NCI-H2196 treated with DMSO at 0.1 percent for 48 hours (cell line): ENCODE data around the gene NARS2.

ENCODE experiments used
- DNase-seq: peaks from one replicate; lab custom pipeline; 2025; ENCODE audit not compliant: unreplicated experiment; lab: John Stamatoyannopoulos, UW

Gene NARS2

DNA sequence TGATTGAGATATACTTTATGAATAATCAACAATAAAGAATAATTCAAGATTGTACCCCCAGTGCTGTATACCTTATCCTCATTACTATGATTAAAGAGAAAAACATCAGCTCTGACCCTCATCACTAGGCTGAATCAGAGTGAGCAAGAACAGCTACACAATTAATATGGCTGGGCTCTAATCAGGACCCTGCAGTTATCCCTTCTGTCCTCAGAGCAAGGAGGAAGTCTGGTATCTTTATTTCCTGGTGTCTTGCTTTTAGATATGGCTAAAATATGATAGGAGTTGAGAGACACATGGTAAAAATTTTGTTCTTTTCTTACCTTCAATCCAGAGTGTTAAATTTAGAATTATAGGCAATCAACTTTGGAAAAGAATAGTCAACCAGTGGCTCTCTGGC is 128.5 kb downstream of the NARS2 start:
- DNase-seq, result no peak

- DNase-seq, result no peak
These were observed 129.9 kb downstream of the NARS2 start for GRCh38 chr11:78444726-78445125.

DNA sequence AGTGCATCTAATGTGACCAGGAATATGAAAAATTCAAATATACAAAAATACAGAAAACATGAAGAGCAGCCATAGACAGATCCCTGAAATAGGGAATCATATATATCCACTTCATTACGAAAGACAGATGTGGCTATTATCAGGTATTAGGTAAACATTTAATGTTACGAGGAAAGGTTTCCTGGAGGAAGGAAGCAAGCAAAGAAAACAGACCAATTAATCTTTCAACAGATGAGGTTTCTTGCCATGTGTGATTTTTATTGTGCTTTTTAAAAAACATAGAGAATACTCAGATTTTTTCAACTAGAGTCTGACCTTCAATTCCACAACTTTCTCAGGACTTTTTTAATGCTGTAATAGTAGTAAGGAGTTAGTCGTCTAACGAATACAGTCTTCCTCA is 132.7 kb downstream of the NARS2 start:
- no peak for DNase-seq

DNA sequence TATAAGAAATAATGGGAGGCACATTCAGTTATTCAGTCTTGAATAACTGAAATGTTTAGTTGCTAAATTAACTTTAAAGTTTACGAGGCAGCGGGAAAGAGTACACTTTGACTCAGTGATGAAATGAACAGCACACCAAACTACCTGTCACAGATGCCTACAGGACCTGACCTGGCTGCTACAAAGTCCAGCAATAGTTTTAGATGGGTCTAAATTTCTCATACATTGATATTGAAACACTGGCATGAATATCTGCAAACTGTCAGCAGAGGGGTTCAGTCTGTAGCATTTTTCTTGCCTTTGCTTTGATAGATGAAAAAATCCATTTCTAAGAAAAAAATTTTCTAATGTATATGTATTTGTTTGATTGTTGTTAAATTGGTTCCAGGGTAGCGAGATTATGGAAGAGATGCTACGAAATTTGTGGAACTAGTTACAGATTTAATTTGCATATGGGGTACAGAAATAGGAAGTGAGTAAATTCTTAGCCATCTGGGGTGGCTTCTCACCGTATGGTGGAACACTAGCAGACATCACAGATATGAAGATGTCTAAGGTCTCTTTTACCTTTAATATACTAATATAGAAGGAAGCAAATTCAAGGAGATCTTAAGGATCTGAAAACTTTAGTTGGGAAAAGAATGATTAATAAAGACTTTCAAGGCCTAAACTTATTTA is 136.2 kb downstream of the NARS2 start:
- DNase-seq, result no peak

DNA sequence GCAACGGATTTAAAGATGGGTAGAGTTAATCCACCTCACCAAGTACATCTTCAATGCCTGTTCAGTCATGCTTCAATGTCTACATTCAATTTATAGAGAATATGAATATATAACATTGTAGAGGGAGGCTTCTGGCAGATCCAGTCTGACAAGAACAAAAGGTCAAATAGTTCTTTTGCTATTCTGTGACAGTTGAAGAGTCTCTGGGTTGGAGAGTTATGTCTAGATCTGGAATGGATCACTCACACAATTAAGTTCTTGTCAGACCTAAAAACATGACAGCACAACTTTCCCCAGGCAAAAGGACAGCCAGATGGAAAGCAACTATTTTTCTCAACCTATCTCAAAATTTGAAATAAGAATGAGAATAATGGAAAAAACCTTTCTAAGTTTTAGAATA is 141.7 kb downstream of the NARS2 start:
- DNase-seq, result no peak

GRCh38 chr11:78432058-78432515 is 142.6 kb downstream of the NARS2 start:
- DNase-seq, result no peak

DNA sequence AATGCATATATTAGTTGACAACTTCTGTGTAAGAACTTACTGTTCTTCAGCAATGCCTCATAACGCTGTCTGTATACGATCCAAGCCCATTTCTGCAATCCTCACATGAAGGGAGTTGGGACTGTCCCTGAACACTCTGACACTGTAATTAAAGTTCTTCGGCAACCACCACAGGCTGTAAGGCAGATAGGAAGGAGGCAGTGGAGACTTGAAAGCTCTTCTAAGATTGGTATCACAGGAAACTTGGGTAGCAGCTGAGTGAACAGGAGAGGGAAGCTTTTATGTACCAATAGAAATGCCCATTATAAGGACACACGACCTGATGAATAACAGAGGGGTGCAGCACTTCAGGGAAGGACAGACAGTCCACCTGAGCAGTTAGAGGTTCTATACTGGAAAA is 145.0 kb downstream of the NARS2 start:
- no peak for DNase-seq

DNA sequence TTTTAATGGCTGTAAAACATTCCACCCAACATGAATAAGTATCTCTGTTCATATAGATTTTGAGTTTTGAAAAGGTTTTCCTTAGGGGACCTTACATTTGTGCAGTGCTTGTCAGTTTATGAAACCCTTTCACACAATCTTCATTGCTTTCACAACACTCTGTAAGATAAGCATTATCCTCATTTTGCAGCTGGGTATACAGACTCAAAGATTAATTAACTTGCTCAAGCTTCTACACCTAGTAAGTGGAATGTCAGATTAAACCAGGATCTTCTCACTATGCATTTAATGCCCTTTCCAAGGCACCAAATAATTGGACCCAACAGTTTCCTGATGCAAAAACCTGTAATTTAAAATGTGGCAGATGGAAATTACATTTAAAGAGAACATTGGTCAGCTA is 145.5 kb downstream of the NARS2 start:
- no peak for DNase-seq

- no peak for DNase-seq
These were observed 145.9 kb downstream of the NARS2 start for GRCh38 chr11:78428773-78429172.

- no peak for DNase-seq
These were observed 146.4 kb downstream of the NARS2 start for GRCh38 chr11:78428266-78428636.

DNA sequence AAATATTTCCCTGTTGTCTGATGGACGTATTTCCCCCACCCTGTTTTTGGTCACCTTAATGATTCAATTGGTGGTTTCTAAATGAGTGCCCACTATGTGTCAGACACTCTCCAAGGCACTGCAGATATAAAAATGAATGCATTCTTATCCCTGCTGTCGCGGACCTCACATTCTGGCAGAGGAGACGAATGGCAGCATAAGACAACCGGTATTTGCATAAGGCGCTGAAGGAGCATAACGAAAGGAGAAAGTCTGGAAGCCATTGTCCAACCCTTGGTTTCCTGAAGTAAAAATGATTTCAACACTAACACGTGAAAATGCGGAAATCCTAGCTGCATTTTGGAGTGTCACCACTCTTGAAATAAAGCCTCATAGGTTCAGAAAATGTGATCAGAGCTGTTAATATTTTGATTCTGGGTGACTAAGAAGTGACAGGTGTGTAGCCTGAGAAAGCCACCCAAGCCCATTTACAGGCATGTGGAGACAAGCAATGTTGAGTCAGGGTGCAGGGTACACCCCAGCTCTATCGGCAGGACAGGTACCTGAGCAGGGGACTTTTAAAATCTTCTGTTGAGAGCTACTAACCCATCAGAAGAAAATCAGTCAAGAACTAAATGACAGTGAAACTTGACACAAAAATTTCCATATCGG is 146.9 kb downstream of the NARS2 start:
- DNase-seq, result no peak

GRCh38 chr11:78426845-78427244 is 147.8 kb downstream of the NARS2 start:
- no peak for DNase-seq

GRCh38 chr11:78425399-78426070 is 149.1 kb downstream of the NARS2 start:
- no peak for DNase-seq

DNA sequence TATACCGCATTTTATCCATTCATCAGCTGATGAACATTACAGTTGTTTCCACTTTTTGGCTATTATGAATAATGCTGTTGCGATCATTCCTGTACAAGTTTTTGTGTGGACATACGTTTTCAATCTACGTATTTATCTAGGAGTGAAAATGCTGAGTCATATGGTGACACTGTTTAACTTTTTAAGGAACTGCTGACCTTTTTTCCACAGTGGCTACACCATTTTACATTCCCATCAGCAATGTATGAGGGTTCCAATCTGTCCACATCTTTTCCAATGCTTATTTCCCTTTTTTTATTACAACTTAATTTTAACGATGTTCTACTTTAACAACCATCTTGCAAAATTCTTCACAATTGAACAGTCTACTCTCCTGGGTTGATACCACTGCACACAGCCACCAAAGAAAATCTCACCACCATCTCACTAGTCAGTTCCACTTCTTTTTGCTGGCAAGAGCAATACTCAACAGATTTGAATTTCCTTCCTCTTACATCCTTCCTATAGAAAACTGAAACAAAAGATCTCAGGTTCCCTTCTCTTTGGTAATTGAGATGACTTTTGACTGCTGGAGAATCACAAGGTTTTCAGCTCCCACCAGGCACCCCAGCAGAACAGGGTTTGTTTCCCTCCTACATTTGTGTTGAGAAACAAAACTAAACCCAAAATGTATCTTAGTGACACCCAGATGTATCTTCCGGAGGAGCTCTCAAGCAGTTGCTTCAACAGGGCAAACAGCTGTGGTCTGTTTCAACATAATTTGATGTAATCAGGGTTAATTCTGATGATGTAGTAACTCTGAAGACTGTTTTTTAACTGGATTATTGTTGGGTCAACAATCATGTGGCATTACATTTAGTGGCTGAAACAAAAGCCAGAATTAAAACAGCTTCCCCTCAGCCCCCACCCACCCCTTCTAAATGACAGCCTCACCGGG is 150.1 kb downstream of the NARS2 start:
- DNase-seq, result no peak

DNA sequence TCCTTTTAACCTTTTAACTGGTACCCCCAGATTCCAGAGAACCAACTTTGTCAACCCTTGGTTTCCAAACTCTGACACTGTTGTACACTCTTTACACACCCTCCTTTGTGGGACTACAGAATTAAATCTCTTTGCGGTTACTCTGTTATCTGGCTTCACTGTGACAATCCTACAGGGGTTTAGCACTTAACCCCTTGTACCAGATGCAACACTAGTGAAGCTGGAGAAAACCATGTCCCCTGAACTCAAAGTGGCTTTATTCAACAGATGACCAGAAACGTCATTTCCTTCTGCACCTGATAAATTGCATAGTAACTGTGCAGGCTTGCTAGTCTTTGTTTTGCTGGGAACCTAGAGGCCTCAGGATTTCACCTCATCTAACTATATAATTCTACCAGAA is 151.4 kb downstream of the NARS2 start:
- DNase-seq, result no peak

DNA sequence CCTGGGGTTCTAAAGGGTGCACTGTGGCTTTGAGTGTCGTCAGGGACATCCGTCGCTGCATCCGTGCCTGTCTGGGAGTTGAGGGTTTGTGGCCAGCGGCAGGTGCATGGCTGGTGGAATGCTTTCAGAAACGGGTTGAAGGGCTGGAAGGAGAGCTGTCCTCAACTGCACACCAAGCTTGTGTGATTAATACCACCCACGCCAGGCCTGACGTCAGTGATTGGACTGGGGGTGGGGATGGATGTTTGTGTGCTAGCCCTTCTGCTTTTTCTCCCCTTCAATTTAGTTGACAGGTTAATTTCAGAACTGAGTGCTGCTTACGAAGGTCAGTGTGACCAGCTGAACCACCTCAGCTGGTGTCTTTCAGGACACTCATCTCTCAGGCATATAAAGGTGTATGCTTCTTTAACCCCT is 153.9 kb downstream of the NARS2 start:
- no peak for DNase-seq

- DNase-seq, result no peak
These were observed 154.4 kb downstream of the NARS2 start for GRCh38 chr11:78420255-78420764.

- no peak for DNase-seq
These were observed 155.3 kb downstream of the NARS2 start for GRCh38 chr11:78419327-78419726.

DNA sequence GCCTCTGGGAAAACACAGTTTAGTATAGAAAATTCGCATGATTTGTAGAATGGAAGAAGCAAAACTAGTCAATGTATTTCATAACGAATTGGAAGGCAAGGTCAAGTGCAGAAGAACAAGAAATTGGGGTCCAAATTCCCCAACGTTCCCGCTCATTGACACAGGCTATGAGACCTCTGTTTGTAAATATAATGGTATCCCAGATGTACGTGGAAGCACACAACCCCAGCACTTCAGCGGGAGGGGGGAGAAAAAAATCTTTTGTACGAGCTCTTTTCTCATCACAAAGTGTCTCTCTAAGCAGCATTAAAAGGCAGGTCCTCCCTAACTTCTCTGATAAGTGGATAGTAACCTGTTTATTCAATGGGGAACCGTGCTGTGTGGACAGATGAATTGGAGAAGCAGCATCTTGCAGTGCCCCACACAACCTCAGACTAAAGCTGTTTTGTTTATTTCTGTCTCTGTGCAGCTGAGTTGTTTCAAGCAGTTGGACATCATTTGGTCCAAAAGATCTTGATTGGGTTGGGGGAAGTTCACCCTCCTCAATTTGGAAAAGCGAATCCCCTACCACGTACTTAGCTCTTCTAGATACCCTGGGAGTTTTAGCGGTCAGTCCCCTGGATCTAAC is 156.0 kb downstream of the NARS2 start:
- DNase-seq, result no peak

GRCh38 chr11:78417888-78418583 is 156.6 kb downstream of the NARS2 start:
- DNase-seq, result peak; percentile 62
